ENCODE data around the gene UBALD2.
"Not testable (repeated sequence)": the region's sequence is repeated elsewhere in the genome, so short reads cannot be mapped to it uniquely, and the experiment has no call there.

UBALD2 gene

DNA sequence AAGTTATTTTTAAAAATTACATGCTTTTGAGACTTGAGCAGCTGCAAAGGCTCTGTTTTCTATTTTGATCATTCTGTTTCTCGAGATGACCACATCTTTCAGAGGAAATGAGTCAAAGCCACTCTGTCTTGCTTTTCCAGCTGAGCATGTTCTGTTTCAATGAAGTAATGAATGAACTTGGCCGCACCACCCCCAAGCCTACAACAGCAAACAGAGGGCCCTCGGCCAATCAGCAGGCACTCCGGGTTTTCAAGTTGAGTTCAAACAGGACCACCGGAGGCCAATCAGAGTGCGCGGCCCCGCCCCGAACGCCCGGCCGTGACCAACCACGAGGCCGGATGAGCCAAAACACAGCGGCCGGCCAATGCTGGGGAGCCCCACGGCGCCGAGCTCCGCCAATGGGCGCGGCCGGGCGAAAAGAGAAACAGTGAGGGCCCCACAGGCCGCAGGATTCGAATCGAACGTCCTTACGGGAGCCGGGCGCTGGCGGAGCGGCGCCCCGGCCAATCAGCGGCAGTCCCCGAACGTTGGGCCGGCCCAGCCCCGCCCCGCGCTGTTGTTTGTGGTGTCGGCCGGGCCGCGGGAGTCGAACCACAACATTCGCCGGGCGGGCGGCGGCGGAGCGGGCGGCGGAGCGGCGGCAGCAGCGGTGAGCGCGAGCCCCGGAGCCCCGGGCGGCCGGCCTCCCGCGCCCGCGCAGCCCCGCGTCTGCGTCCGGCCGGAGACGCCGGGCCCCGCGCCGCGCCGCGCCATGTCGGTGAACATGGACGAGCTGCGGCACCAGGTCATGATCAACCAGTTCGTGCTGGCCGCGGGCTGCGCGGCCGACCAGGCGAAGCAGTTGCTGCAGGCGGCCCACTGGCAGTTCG is at the start of gene UBALD2:
TSS of gene UBALD2 (plus strand) at position 594 of the 869 bp plus-strand sequence. CDS start at position 752, 158 bp downstream.
- peak; percentile 98 for DNase-seq

DNA sequence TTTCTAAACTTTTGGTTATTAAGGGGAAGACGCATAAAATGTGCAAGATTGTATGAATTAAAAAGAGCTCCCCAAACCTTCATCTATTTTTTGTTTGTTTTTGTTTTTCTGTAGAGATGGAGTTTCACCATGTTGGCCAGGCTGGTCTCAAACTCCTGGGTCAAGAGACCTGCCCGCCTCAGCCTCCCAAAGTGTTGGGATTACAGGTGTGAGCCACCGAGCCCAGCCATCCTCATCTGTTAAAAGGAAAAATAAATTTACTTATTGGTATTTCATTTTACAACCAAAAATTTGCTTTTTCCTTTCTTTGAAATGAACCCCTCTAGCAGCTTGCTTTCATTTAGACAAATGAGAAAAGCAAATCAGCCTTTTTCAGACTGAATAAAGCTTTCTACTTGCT is 48.1 kb upstream of the UBALD2 start:
- DNase-seq: no peak

- no peak for DNase-seq
Measured at GRCh38 chr17:76219670-76220383, 45.3 kb upstream of the UBALD2 start.

DNA sequence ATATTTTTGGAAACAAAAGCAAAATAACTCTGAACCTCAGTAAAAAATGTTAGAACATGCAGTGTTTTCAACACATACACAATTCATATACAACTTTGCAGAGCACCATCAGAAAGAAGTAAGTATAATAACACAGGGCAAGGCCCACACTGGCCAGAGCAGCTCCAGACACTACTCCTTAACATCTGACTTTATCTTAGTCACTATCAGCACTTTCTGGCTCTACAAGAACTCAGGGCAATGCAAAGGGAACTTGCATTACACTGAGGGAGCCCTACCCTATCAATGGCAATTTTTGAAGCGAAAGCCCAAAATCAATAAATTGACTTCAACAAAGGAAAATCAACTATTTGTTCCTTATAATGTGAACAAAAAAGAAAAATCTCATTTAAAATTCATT is 41.3 kb upstream of the UBALD2 start:
- DNase-seq: no peak

GRCh38 chr17:76225373-76226086 is 39.6 kb upstream of the UBALD2 start:
- DNase-seq: not testable (repeated sequence)

DNA sequence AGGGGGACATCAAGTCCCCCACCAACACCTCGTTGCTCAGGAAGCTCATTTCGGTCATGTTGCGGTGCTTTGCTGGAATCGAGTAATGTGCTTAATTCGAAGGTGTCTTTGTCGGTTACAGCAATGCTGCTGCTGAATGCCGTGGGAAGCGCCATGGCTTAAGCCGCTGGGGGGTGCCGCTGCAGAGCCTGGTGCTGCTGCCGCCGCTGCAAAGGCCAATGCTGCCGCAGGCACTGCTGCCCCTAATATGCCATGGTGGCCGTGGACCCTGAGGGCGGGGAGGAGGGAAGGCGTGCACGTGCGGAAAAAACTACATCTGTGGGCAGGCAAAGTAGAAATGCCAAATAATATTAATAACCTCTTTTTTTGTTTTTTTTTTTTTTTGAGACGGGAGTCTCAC is 38.4 kb upstream of the UBALD2 start:
- not testable (repeated sequence) for DNase-seq

DNA sequence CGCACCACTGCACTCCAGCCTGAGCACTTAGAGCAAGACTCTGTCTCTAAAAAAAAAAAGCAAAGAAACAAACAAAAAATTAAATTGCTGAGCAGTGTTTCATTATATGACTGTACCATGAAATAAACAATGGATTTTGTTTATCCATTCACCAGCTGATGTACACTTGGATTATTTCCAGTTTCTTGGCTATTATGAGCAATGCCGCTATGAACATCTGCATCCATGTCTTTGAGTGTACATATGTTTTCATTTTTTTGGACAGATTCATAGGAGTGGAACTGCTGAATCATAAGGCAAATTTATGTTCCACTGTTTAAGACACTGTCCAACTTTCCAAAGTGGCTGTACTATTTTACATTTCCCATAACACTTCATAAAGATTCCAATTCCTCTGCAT is 32.8 kb upstream of the UBALD2 start:
- no peak for DNase-seq

GRCh38 chr17:76233588-76234353 is 31.4 kb upstream of the UBALD2 start:
- no peak for DNase-seq

- DNase-seq: no peak
Measured at GRCh38 chr17:76234354-76234679, 30.8 kb upstream of the UBALD2 start.

- no peak for DNase-seq
Measured at GRCh38 chr17:76235883-76236282, 29.3 kb upstream of the UBALD2 start.

DNA sequence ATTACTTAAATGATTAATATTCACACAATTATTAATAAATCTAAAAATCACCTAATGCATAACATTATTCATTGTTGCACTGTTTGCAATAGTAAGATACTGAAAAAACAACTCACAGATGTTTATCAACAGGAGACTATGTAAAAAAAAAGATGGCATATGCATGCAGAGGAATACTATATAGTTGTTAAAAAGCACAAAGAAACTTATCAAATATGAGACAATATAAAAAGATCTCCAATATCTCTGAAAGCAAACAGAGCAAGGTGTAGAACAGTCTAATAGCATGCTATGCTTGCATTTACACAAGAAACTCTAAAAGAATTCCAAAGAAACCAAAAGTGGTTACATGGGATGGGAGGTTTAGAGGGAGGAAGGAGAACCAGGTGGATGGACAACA is 28.5 kb upstream of the UBALD2 start:
- no peak for DNase-seq

GRCh38 chr17:76237859-76238313 is 27.3 kb upstream of the UBALD2 start:
- DNase-seq: no peak

DNA sequence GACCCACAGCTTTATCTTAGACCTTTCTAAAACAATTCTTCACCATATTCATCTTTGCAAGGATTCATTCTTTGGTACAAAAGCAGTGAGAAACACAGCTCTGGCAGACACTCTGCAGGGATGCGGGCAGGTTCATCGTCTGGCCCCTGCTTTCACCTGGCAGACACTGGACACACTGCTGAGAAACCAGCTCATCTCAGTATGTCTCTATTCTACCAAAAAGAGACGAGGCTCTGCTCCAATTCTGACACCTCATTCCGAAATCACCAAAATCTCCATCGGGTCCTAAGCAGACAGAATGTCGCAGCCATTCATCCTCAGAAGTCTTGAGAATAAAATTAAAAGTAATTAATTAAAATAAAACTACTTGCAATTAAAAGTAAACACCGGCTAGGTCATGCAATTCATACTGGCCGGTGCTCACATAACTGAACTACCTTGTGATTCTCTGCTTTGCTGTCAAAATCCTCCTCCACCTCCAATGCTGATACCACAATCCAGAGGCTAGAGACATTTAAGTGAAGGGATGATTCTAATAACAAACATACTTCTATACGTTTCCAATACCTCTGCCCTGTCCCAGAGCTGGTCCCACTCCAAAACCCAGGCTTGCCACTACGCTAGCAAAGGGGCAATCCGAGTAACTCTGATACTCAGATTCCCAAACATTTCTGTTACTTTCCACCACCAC is 26.2 kb upstream of the UBALD2 start:
- DNase-seq: no peak

GRCh38 chr17:76239538-76240274 is 25.4 kb upstream of the UBALD2 start:
- DNase-seq: no peak

- peak; percentile 58 for DNase-seq
Measured at GRCh38 chr17:76240461-76241203, 24.5 kb upstream of the UBALD2 start, which contains the start of gene RNF157. TSS of gene RNF157 (minus strand) at chr17:76240493. CDS start at chr17:76240240, 253 bp downstream.

DNA sequence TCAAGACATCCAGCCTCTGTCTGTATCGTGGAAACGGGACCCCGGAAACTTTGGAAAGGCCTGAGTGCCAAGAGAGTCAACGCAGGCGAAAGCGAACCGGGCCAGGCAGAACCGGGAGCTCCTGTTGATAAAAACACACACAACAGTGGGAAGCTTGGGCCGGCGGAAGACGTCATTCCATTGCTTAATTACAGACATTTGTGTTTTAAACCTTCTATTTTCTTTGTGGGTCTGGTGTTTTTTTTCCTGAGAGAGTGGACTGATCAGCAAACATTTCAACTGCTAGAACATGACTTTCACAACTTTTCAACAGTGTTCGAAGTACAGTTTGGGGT is 24.0 kb upstream of the UBALD2 start:
- DNase-seq: no peak

DNA sequence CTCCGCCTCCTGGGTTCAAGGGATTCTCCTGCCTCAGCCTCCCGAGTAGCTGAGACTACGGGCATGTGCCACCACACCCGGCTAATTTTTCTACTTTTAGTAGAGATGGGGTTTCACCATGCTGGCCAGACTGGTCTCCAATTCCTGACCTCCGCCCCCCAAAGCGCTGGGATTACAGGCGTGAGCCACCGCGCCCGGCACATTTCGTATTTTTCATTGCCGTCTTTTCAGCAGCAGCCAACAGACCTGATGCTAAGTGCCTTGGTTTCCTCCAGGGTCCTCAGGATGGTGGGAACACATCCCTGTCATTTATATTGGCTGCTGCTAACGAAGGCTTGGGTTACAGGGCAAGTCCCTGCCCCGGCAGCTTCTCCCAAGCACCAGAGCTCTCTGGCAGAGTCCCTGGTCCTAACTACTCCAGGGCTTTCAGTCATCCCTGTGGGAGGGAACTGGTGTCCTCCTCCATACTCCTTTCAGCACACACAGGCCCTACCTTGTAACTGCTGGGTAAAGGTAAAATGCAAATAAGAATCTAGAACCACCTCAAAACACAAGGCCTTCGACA is 23.4 kb upstream of the UBALD2 start:
- no peak for DNase-seq

DNA sequence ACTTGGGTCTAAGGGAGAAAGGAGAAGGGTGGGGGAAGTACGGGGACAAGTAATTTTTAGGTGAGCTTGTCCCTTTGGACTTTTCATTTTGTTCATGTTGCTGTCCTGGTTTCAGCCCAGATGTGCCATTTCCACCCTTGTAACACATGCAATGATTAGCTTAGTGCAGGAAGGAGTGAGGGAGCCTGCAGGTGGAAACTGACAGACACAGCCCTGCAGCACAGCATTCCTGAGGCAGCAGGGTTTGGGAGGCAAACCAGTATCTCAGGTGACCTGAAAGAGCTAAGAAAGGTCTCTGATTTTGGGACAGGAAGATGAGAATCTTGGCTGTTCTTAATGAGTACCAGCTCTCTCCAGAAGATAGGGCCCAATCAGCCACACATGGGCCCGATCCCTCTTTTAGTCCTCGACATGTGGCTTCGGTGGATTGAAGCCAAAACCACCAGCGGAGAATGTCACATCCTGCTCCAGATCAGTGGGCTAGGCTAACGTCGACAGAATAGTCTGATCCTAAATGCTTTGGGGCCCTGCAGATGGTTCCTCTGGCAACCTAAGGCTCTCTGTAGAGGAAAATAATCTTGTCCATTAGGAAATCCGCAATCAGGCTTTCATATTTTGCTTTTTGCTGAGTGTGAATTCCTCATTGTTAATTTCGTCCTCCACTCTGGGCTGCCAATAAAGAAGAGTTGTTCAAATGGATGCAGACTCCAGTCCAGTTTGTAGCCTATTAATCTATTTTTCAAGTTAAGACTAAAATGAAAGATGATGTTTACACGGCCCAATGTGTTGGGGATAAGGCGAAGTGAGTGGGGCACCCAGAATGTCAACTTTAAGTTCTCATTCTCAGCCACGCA is 21.1 kb upstream of the UBALD2 start:
- no peak for DNase-seq

DNA sequence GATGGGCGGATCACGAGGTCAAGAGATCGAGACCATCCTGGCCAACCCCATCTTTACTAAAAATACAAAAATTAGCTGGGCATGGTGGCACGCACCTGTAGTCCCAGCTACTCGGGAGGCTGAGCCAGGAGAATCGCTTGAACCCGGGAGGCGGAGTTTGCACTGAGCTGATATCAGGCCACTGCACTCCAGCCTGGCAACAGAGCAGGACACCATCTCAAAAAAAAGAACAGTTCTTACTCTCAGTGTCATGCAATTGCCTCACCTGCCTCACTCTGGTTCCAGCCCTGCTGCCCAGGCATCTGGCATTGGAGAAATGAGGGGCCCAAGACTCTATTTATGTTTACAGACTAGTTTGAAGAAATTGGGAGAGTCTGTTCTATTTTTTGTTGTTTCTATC is 20.4 kb upstream of the UBALD2 start:
- DNase-seq: not testable (repeated sequence)
